Muscle of leg (tissue), 11 donors: ENCODE data around the gene KCNC4. TPM values are rescaled to one million over a fixed set of nuclear protein-coding genes. Genes with fewer than 3 reads are reported as not detected.

ENCODE experiments used
- DNase-seq: peaks from one replicate; pipeline ENCODE4 v3.0.0; 2013
- H3K27ac ChIP-seq: one replicate; pipeline ENCODE4 v1.5.1; 2013; ENCODE audit warnings: mild to moderate bottlenecking, low read length, control low read depth
- H3K27me3 ChIP-seq: one replicate; pipeline ENCODE4 v1.6.1; 2013; ENCODE audit warnings: low read length; ENCODE audit not compliant: control insufficient read depth, insufficient read depth
- H3K36me3 ChIP-seq: one replicate; pipeline ENCODE4 v1.6.1; 2013; ENCODE audit warnings: low read length; ENCODE audit not compliant: control insufficient read depth, insufficient read depth
- H3K4me1 ChIP-seq: one replicate; pipeline ENCODE4 v1.6.1; 2013; ENCODE audit warnings: low read length; ENCODE audit not compliant: control insufficient read depth, insufficient read depth
- H3K4me3 ChIP-seq: one replicate; pipeline ENCODE4 v1.5.1; 2013; ENCODE audit warnings: low read length, control low read depth
- H3K9me3 ChIP-seq: replicated peaks from 2 replicates; pipeline ENCODE4 v1.6.1; 2013; ENCODE audit warnings: low read depth, low read length; ENCODE audit not compliant: control insufficient read depth
- WGBS: methylation state at CpG from one replicate; pipeline ENCODE4 v1.1.5; 2013; ENCODE audit warnings: missing lambda C conversion rate; ENCODE audit not compliant: insufficient coverage; 5-methylcytosine and 5-hydroxymethylcytosine counted together
- polyA plus RNA-seq, 8 donors: library from polyadenylated mRNA; unstranded; fragments of 120-200 nt; gene quantifications; one replicate each; pipeline versions ENCODE4 v1.2.1 to v1.2.3, GENCODE V29; 2013; ENCODE audit warnings: inconsistent platforms in 1 of 8, low replicate concordance in 1 of 8; ENCODE audit not compliant: insufficient read length in 8 of 8, insufficient read depth in 1 of 8
- total RNA-seq: library from RNA; stranded (reverse); fragments of 120-200 nt; gene quantifications from one replicate; pipeline ENCODE4 v1.2.4, GENCODE V29; 2013

KCNC4 gene
- total and polyA plus RNA-seq, 9 donors = 2.7 to 8.8 (median 7.6) TPM

DNA sequence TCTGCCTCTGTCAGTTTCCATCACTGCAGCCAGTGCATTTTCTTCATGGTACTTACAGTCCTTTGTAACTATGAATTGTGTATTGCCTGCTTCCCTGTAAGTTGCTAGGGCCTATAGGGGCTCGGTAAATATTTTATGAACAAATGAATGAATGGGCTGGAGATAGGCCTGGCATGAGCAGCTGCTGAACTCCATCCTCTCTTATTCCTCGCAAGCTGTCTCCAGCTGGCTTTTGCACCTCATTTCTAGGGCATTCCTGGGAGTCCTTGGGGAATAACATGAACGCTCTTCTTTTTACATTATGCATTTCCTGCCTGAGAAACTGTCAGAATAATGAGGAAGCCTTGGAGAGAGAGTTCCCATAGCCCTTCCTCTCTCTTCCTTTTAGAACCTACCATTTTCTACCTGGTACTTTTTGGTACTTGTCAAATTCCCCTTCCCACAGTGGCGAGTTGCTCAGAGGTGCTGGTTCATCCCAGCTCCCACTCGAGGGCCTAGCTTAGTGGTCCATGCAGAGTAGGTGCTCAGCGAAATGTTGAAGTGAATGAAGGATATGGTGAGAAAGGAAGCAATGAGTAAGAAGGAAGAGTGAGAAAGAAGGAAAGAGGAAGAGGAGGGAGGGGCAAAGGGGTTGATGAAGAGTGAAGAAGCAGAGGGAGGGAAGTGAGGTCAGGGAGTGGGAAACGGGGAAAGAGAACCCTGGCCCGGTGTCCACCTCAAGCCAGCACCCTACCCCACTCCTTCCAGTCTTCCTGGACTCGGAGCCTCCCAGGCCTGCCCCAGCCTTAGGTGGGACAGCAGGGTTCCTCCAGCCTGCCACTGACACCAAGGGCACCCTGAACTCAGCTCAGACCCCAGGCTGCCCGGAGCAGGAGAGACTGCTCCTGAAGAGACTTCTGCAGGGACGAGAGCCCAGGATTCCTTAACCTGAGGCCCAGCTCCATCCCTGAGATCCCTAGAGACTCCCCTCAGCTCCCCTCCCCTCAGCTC lies 29.6 kb downstream of the KCNC4 start:
- peak overlapping the region; percentile 72 for H3K27ac ChIP-seq
- peak; percentile 68 for DNase-seq
- H3K36me3 ChIP-seq = no peaks in the 10 kb centered on the region
- peaks cover 61% of the 10 kb centered on the region for H3K4me1 ChIP-seq
- H3K4me3 ChIP-seq = no peak overlapping the region
- H3K9me3 ChIP-seq = no peaks in the 10 kb centered on the region
- peaks cover 4% of the 10 kb centered on the region for H3K27me3 ChIP-seq
- 58% methylated on average over 5 of the region's 11 CpGs for WGBS

DNA sequence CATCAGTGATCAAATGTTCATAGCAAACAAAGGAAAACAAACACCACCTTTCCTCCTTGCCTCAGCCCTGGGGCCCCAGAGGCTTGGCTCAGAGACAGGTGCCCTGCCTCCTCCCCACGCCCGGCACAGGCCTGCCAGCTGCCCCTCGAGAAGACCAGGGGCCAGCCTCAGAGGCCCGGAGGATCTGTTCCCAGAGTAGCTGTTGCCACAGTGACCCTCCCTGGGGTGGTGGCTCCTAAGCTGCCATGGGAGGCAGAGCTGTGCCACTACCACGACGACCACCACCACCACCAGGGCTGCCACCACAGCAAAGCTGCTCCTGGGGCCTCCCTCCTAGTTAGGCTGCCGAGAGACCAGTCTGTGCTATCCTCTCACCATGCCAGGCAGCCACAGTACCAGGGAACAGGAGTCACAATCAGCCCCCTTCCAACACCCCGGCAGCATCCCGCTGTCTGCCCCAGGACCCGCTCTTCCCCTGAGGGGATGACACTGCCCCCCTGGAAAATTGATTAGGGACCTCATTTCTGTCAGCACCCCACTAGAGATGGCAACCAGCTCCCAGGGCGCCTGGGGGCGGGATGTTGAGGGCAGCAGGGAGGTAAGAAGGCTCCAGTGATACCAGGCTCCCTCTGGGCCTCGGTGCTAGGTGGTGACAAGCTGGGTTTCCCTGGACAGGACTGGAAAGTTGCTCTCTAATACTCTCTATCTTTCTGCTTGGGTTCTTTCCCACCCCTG lies 30.5 kb downstream of the KCNC4 start:
- no peak for DNase-seq
- peaks cover 52% of the 10 kb centered on the region for H3K4me1 ChIP-seq

DNA sequence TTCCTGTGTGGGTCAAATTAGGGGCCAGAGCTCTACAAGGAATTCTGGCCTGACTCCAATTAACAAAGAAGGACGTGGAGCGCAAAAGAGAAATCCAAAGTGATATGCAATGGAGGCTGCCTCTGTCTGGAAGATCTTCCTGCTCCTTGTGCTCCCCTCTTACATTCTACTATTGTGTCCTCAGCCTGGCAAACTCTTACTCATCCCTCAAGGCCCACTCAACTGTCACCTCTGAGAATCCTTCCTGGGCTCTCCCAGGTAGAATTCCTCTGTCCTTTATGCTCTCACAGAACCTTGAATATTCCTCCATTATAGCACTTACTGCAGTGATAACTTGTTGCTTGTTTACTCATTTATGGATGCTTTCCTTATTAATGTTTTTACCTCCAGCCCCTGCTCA lies 31.4 kb downstream of the KCNC4 start:
- Histone ChIP-seq H3K27me3 (no peaks in the 10 kb centered on the region), H3K4me1 (peaks cover 50% of the 10 kb centered on the region), H3K27ac (no peak overlapping the region), H3K36me3 (no peaks in the 10 kb centered on the region), H3K9me3 (no peaks in the 10 kb centered on the region), H3K4me3 (no peak overlapping the region)
- WGBS = no CpG with 5 or more reads among the region's 2 CpGs
- no peak for DNase-seq

More for the DNA sequence above, 30.5 kb downstream of the KCNC4 start:
- Histone ChIP-seq H3K9me3 (no peaks in the 10 kb centered on the region), H3K27ac (peak overlapping the region; percentile 72), H3K4me3 (no peak overlapping the region), H3K27me3 (no peaks in the 10 kb centered on the region), H3K36me3 (no peaks in the 10 kb centered on the region)
- 66% methylated on average over 10 of the region's 13 CpGs for WGBS

DNA sequence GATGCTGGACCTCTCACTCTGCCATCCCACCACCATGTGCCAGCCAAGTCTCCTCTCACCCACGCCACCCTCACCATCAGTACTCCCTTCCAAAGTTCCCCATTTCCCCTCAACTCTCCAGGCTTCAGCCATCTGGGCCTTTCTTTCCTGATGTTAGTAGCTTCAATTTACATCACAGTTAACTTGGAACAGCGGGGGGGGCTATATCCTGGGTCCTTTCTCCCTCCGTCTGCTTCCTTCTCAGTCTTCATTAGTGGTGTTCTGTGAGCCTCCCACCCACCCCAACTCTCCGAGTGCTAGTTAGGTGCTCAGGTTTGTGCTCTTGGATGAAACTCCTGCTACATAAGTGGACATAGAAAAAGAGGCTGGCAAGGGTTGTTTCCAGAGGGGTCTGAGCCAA lies 31.9 kb downstream of the KCNC4 start:
- 76% methylated on average over 1 of the region's 4 CpGs for WGBS

DNA sequence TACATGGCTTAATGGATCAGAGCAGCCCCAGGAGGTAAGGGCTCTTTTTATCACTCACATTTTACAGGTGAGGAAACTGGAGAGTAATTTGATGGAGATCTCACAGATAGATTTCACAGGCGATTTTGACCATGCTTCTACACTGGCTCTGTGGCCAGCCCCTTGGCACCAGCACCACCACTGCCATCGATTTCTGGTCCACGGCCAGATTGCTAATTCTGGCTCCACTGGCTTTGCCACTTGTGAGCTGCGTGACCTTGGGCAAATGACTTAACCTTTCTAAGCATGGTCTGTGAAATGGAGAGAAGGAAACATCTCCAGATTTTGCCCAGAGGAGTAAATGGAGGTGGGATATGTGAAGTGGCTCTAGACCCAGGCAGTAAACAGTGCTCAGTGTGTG lies 32.6 kb downstream of the KCNC4 start:
- no peak overlapping the region for H3K4me3 ChIP-seq
- WGBS = 73% methylated on average over 3 of the region's 4 CpGs
- H3K27ac ChIP-seq = no peak overlapping the region
- no peaks in the 10 kb centered on the region for H3K36me3 ChIP-seq
- H3K27me3 ChIP-seq = no peaks in the 10 kb centered on the region
- no peak for DNase-seq
- peaks cover 49% of the 10 kb centered on the region for H3K4me1 ChIP-seq
- no peaks in the 10 kb centered on the region for H3K9me3 ChIP-seq

More for the DNA sequence above, 31.9 kb downstream of the KCNC4 start:
- no peaks in the 10 kb centered on the region for H3K9me3 ChIP-seq
- H3K4me3 ChIP-seq = no peak overlapping the region
- no peaks in the 10 kb centered on the region for H3K27me3 ChIP-seq
- DNase-seq = no peak
- peaks cover 50% of the 10 kb centered on the region for H3K4me1 ChIP-seq
- H3K36me3 ChIP-seq = no peaks in the 10 kb centered on the region
- no peak overlapping the region for H3K27ac ChIP-seq

DNA sequence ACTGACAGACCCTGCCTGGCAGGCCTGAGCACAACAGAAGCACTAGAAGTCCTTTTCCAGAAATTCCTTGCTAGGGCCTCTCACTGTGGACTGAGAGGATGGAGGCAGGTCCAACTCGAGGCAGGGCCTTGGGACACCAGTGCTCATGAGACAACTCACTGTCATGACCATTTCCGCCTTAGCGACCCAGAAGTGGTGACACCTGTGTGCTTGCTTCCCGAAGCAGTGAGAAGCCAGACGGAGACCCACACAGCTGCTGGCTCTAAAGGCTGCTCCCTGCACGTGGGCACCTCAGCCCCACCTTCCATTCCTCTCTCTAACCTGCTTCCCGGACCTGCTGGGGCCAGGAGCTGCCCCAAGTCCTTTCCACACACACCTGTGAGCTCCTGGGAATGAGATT lies 33.0 kb downstream of the KCNC4 start:
- no peaks in the 10 kb centered on the region for H3K27me3 ChIP-seq
- H3K4me1 ChIP-seq = peaks cover 45% of the 10 kb centered on the region
- no peak for DNase-seq
- H3K27ac ChIP-seq = no peak overlapping the region
- H3K4me3 ChIP-seq = no peak overlapping the region
- H3K9me3 ChIP-seq = no peaks in the 10 kb centered on the region
- 41% methylated on average over 6 of the region's 7 CpGs for WGBS
- H3K36me3 ChIP-seq = no peaks in the 10 kb centered on the region

DNA sequence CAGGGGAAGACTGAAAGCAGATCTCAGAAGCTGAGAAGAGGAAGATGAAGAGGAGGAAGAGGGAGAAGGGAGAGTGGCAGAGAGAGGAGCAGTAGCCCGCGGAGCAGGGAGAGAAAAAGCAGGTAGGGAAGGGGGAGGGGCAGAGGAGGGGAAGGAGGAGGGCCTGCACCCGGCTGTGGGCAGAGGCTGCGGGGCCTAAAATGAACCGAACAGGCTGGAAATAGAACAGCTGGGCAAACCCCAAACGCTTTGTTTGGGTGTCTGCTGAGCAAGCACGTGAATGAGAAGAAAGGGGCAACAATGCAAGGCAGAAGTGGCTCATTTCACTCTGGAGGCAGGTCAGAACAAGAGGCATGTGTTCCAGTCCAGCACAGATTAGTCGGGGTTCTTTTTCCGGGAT lies 33.5 kb downstream of the KCNC4 start:
- Histone ChIP-seq H3K27ac (no peak overlapping the region), H3K36me3 (no peaks in the 10 kb centered on the region), H3K4me3 (no peak overlapping the region), H3K27me3 (no peaks in the 10 kb centered on the region), H3K9me3 (no peaks in the 10 kb centered on the region), H3K4me1 (peaks cover 40% of the 10 kb centered on the region)
- no peak for DNase-seq
- WGBS = 21% methylated on average over 8 of the region's 9 CpGs

DNA sequence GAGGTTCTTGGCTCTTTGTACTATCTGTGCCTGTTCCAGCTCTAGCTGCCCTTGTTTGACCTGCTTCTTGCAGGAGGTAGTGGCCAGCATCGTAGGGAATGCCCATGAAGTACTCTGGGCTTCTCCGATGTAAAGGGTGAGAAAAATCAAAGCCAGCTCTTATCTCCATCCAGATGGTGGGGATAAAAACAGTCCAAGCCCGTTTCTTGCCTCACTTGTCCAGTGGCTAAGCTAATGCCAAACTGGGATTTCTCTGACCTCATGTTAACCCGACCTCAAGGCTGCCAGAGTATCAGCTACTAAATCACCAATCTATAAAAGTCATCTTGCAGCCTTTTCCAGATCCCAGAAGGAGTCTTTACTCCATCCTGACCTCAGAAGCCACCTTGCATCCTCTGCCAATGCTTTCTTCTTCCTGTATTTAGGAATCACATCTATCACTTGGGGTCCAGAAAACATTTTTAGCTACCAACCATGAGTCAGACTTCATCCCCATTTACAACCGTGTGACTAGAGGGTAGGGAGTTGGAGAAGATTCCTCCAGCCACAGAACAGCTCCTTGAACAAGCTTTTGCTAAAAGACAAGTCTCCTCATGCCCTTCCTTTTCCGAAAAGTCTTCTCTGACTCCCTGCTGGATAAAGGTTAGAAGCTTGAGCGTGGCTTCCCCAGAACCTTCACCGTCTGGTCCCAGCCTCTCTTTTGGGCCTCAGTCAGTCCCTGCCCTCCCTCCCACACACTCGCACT lies 35.9 kb downstream of the KCNC4 start:
- Histone ChIP-seq H3K36me3 (no peaks in the 10 kb centered on the region), H3K4me1 (peaks cover 20% of the 10 kb centered on the region), H3K9me3 (no peaks in the 10 kb centered on the region), H3K4me3 (no peak overlapping the region), H3K27me3 (no peaks in the 10 kb centered on the region), H3K27ac (no peak overlapping the region)
- 0% methylated on average over 1 of the region's 9 CpGs for WGBS
- DNase-seq = no peak

DNA sequence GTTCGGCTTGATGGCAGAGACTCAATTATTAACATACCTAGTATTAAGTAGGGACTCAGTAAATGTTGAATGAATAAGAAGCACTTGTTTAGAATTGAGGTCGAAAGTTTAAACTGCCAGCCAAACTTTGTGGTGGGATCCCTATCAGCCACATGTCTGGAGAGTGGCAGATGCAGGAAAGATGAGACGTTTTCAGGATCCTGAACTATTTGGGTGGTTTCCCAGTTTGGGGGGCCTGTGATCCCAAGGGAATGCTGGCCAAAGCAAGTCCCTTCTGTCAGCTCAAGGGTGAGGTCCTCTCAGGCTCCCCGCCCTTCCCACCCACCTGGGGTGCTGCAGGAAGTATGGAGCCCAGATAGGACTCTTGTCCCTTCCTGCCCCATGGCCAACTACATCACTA lies 38.6 kb downstream of the KCNC4 start:
- H3K9me3 ChIP-seq = no peaks in the 10 kb centered on the region
- WGBS = 50% methylated on average over 1 of the region's 4 CpGs
- DNase-seq = peak; percentile 23
- H3K4me1 ChIP-seq = peaks cover 7% of the 10 kb centered on the region
- no peak overlapping the region for H3K27ac ChIP-seq
- no peaks in the 10 kb centered on the region for H3K36me3 ChIP-seq
- H3K27me3 ChIP-seq = no peaks in the 10 kb centered on the region
- H3K4me3 ChIP-seq = no peak overlapping the region

DNA sequence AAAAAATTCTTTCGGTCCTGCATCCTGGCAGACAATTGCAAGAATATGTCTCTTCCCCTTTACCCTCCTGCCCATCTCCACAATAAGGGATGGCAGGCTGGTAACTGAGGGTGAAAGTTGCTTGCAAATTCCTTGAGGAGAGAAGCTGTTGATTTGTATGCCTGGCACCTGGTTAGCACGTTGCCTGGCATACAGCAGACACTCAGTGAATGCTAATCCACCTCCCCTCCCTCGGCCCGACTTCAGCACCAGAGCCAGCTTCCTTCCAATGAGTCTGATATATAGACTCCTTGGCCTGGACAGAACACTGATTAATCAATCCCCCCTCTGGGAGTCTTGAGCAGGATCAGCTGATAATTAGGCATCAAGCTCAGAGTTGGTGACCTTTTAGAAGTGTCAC lies 39.1 kb downstream of the KCNC4 start:
- H3K36me3 ChIP-seq = no peaks in the 10 kb centered on the region
- H3K27me3 ChIP-seq = no peaks in the 10 kb centered on the region
- H3K9me3 ChIP-seq = no peaks in the 10 kb centered on the region
- no peak overlapping the region for H3K27ac ChIP-seq
- DNase-seq = no peak
- H3K4me3 ChIP-seq = no peak overlapping the region
- peaks cover 4% of the 10 kb centered on the region for H3K4me1 ChIP-seq
- 11% methylated on average over 3 of the region's 4 CpGs for WGBS
